HG02840 (cell line): ENCODE measurements around the gene MLF2.
"Not testable (repeated sequence)": the region's sequence is repeated elsewhere in the genome, so short reads cannot be mapped to it uniquely, and the experiment has no call there.

Experiments
- ATAC-seq: cut with Tn5 transposase; IDR thresholded peaks from one replicate; pipeline ENCODE4 v1.9.1; 2021; ENCODE audit warnings: mild to moderate bottlenecking, moderate library complexity, moderate number of reproducible peaks; ENCODE audit not compliant: unreplicated experiment, low FRiP score

MLF2 gene

DNA sequence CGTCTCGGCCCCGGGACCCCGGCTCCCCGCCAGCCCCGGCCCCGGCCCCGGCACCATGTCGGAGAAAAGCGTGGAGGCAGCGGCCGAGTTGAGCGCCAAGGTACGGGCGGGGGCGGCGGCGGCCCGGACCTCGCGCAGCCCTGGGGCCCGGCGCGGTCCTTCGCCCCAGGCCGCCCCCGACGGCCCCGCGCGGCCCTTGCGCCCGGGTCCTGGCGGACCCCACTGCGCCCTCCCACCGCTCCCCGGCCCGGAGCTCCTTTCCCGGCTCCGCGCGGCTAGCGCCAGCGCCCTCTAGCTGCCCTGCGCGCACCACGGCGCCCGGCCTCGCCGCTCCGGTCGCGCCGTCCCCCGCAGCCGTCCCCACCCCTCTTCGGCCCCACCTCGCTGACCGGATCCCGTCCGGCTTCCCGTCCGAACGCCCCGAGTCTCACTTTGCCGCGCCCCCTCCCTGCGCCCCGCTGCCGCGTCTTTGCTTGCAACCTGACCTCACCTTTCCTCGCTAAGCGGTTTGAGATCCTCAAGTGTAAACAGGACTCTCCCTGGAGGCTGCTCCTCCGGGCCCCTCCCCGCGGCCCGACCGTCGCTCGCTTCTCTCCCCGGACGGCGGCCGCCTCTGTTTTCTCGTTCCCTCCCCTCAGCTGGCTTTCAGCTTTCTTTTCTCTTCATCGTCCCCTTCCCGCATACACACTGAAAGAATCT is 13.9 kb upstream of the MLF2 start:
- peak; percentile 48 for ATAC-seq

- peak; percentile 5 for ATAC-seq
These were observed 13.0 kb upstream of the MLF2 start, which contains the start of gene PTMS for GRCh38 chr12:6765634-6766581. Gene PTMS, plus strand, starts transcription at chr12:6766363. Its CDS starts 343 bp downstream, at chr12:6766706.

DNA sequence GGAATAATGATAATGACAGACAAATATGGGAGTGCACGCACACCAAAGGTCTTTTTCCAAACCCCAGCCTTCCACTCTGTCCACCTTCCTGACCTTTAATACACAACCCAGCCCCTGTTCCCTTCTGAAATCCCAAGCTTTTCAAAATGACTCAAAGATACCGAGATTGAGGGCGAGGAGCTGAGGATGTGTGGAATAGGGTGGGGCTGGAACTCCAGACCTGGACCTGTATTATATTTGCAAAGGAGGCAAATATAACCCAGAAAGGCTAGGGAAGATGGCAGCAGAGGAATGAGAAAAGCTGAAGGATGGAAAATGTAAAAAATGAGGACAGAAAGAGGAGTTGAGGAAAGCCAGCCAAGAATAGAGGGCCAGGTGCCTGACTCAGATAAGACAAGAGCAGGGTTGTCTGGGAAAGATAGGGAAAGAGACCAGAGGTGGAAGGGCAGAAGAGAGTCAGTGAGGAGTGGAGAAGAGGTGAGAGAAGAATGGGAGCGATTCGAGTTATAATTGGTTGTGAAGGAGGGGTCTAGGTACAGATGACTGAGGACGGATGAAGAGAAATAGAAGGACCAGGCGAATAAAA is 12.2 kb upstream of the MLF2 start:
- ATAC-seq: no peak

GRCh38 chr12:6764011-6764828 is 11.3 kb upstream of the MLF2 start:
- ATAC-seq: peak; percentile 63

GRCh38 chr12:6763380-6763779 is 10.4 kb upstream of the MLF2 start:
- no peak for ATAC-seq

- ATAC-seq: no peak
These were observed 6.8 kb upstream of the MLF2 start for GRCh38 chr12:6759741-6760140.

GRCh38 chr12:6758506-6759095 is 5.7 kb upstream of the MLF2 start:
- ATAC-seq: no peak

GRCh38 chr12:6757028-6757690 is 4.2 kb upstream of the MLF2 start:
- ATAC-seq: no peak

DNA sequence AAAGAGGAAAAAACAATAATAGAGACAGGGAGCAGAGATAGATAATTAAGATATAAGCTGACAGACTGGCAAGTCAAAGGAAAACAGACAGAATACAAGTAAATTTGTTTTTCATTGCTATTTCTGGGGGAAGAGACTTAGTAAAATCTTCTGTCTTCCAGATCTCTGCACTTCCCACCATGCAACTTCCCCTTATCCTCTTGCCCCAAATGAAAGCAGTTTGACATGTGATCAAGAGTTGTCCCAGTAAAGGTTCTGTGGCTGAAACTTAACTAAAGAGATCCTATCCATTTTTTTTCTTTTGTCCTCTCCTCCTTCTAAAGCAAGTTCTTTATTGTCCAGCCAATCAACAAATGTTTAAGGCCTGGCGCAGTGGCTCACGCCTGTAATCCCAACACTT is 1.5 kb upstream of the MLF2 start:
- no peak for ATAC-seq

- no peak for ATAC-seq
These were observed 923 bp upstream of the MLF2 start for GRCh38 chr12:6753772-6754356.

GRCh38 chr12:6752167-6752920 is 597 bp downstream of the MLF2 start:
- peak; percentile 8 for ATAC-seq

- no peak for ATAC-seq
These were observed 1.2 kb downstream of the MLF2 start for GRCh38 chr12:6751767-6752166.

DNA sequence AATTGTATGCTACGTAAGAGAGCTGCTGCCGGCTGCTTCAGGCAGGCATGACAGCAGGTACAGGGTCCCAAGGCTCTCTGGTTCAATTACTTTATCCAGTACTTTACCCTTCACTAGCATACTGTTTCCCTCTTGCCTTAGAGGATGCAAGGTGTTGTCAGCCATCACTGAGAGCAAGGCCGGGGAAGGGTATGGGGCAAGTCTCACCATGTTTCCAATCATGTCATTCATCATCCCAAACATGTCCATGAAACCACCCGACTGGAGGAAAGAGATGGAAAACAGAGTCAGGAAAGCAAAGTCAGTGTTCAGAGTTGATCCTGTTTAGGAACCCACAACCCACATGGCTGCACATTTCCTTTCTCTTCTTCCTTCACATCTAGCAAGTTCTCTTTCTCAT is 2.4 kb downstream of the MLF2 start:
- ATAC-seq: no peak

DNA sequence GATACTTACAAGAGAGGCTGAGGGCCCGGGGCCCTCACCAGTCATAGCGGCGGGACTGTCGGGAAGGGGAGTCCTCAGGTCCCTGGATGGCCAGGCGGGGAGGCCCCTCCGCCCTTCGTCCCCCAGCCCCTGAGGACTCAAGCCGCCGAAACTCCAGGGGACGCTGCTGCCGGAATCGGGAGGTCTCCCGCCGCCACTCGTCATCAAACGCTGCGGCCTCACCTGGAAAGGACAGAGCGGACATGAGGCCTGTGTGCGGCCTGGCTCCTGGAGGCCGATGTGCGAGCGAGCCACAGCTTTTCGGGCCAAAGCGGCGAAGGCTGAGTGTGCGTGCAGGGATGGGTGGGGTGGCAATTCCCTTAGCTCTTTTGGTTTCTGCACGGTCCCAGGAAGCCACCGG is 4.2 kb downstream of the MLF2 start:
- no peak for ATAC-seq

- no peak for ATAC-seq
These were observed 5.7 kb downstream of the MLF2 start for GRCh38 chr12:6747216-6747615.

DNA sequence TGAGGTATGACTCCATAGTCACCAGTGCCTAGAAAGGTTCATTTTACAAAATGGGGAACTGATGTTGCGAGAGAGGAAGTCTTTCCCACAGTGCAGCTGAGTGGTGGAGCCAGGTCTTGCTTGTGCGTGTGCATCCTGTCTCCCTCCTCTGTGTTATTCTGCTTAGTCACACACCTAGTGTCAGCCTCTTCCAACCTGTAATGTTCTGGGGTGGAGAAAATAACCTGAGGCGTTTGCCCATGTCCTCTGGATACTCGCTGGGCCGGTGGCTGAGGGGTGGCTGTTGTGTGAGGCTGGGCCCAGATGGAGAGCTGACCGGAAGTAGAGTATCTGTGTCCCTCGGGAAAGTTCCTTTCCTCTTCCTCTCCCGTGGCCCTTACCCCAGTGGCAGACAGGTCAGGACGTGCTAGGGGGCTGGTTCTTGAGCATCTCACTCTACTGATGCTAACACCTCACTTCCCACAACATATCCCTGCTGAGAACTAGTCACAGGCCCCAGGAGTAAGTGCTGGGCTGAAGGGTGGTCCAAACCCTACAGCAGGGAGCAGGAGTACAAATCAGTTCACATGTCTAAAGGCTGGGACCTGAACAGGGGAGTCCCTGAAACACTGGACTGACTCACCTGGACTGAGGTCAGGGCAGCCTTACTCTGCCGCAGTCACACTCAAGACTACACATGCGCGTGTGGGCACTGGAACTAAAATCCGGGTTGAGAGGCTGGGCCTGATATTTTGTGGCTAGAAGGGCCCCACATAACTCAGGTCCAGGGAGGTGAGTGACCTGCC is 7.0 kb downstream of the MLF2 start:
- ATAC-seq: no peak

DNA sequence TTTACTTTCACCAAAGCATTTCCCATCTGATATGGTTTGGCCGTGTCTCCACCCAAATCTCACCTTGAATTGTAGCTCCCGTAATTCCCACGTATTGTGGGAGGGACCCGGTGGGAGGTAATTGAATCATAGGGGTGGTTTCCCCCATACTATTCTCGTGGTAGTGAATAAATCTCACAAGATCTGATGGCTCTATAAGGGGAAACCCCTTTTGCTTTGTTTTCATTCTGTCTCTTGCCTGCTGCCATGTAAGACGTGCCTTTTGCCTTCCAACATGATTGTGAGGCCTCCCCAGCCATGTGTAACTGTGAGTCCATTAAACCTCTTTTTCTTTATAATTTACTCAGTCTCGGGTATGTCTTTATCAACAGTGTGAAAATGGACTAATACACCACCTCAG is 9.6 kb downstream of the MLF2 start:
- ATAC-seq: not testable (repeated sequence)

DNA sequence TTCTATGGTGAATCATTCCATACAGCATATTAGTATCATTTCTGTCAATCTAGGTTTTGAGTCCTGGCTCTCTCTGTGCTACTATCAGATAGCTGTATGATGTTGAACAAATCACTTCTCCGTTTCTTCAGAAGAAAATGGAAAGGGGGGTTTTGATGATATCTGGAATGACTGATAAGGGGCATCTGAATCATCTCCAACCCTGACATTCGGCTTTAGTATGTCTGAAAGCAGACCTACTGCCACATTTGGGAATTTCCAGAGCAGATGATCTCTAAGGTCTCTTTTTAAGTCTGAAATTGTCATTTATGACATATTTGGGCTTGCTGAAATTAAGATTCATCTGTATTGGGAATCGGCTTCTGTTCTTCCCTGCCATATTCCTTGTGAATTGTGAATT is 10.1 kb downstream of the MLF2 start:
- ATAC-seq: no peak
